Superior temporal gyrus (tissue), 1 donor: ENCODE results near the gene BEAN1.

Experiments used
- DNase-seq: peaks from one replicate; pipeline ENCODE4 v3.0.0-alpha.2; 2016; ENCODE audit errors: extremely low spot score

The BEAN1 gene

DNA sequence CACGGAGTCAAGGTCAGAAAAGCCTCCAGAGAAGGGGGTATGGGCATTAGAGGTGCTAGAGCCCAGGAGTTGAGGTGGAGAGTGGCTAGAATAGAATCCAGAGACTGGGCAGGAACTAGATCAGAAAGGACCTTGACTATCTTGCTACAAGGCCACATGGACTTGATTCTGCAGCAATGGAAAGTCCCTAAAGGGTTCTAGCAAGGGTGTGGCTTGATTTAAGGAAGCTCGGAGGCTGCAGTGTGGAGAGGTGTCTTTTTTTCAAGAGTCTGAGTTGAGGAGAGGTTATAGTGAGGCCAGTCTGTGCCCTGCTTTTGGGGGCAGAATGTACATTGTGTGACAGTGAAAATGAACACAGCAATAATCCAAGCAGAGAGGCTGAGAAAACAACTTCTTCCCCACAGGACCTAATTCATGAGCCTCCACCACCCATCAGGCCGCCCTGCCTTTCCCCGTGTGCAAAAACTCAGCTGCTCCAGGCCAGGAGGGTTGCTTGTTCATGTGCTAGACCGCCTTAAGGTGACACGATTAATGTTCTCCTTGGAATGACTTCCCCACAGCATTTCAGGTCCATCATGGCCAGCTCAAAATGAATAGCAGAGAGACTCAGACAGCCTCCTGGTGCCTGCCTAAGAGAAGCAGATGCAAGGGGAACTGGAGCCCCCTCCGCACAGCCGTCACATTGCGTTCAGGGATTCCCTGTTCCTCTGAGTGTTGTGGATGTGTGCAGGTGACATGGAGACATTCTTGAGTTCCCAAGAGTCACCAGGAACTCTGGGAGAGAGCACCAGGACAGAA is 8.7 kb upstream of the BEAN1 start:
- DNase-seq = no peak

- DNase-seq = no peak
Measured at GRCh38 chr16:66419527-66419926, 7.6 kb upstream of the BEAN1 start.

DNA sequence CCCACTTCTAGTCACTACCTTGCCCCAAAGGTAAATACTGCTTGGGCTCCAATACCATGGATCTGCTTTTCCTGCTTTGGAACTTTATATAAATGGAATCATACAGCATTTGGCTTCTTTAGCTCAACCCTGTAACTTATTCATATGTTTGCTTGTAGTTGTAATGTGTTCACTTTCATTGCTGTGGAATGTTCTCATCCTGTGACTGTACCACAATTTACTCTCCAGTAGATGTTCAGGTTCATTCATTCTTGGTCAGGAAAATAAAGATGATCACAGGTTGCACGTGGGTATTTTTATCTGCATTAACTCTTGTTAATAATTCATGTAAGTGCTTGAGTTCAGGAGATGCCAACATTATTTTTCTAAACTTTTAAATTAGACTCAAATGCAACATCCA is 6.7 kb upstream of the BEAN1 start:
- DNase-seq = no peak

GRCh38 chr16:66421891-66422290 is 5.2 kb upstream of the BEAN1 start:
- no peak for DNase-seq

DNA sequence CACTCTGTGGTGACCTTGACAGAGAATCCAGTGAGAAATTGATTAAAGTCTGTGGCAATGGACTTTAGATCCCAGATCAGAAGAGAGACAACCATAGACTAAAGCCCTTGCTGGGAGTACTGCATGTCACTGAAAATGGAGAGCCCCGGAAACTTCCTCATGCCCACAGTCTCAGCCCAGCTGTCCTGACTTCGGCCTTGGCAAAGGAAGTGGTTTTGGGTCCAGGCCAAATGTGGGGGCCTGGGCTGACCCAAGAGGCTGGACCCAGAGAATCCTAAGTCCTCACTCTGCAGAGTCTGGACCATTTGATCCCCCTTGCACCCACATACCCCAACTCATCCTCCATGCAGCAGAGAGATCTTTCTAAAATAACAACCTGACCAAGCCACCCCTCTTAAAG is 4.7 kb upstream of the BEAN1 start:
- DNase-seq = no peak

DNA sequence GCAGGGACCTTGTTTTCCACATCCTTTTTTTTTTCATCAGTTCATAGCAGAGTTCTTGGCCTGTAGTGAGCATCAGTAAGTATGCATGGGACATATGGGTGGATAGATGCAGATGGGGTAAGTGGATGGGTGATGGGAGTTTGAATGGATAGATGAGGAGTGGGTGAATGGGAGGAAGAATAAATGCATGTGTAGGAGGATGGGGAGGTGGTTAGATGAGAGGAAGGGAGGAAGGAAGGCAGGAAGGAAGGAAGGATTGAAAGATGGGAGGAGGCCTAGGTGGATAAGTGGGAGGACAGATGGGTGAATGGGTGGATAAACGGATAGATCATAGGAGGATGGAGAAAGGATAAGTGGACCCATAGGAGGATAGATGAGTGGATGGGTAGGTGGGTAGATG is 3.9 kb upstream of the BEAN1 start:
- no peak for DNase-seq

DNA sequence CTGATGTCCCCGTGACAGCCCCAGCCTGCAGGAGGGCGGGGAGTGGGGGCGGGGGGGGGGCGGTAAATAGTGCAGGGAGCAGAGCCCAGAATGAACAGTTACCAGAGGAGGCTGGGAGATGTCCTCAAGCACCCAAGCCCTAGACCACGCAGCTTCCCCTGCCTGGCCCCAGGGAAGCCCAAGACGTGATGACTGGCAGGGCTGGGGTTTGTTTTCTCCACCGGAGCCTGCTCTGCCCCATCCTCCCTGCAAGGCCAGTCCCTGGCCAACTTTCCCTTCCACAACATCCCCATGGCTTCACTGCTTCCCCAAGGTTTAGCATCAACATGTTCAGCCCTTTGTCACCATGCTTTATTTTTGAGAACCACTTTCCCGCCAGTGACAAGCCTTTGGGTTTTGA is 1.4 kb upstream of the BEAN1 start:
- no peak for DNase-seq

GRCh38 chr16:66426112-66427035 is 721 bp upstream of the BEAN1 start:
- no peak for DNase-seq

- no peak for DNase-seq
Measured at GRCh38 chr16:66427871-66428681, 981 bp downstream of the BEAN1 start.

DNA sequence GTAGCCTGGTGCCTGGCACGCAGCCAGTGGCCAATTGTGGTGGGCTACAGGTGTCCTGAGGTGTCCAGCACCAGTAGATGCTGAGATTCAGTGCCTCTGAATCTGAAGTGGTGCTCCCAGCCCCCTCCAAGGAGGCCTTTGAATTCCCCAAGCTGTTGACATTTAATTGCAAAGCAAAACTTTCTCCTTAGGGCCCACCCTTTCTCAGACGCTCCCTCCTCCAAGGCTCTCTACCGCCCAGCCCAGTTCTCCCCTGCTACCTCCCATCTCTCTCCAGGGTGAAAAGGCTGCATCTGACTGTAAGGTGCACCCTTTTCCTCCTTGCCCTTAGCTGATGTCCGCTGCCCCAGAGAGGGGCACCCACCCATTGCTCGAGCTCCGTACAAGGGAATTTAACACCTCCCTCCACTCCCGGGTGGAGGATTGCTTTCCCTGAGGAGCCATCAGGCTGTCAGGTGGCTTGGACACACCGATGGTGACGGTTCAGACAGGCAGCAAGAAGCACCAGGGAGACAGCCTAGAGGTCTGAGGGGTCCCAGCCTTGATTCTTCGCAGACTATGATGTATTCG is 1.7 kb downstream of the BEAN1 start:
- DNase-seq = no peak

GRCh38 chr16:66429290-66429962 is 2.3 kb downstream of the BEAN1 start:
- DNase-seq = no peak

- no peak for DNase-seq
Measured at GRCh38 chr16:66430214-66430613, 3.1 kb downstream of the BEAN1 start.

- no peak for DNase-seq
Measured at GRCh38 chr16:66431760-66432159, 4.7 kb downstream of the BEAN1 start.

GRCh38 chr16:66432429-66432828 is 5.3 kb downstream of the BEAN1 start:
- no peak for DNase-seq

- no peak for DNase-seq
Measured at GRCh38 chr16:66434619-66435430, 7.7 kb downstream of the BEAN1 start.

DNA sequence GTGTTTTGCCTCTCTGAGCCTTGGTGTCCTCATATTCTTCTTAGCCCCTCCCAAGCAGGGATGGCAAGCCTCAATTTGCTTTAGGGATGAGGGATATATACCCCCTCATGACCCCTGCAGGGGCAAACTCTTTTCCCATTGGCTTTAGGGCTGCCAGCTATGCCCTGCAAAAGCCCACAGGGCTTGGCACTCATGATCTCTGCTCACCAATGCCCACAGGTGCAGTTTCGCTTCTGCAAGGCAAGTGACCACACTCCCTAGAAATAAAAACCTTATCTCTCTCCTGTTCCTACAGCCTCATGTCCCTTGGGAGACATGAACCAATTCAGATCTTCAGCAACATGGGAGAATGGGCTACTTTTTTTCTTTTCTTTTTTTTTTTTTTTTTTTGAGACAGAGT is 8.8 kb downstream of the BEAN1 start:
- no peak for DNase-seq

DNA sequence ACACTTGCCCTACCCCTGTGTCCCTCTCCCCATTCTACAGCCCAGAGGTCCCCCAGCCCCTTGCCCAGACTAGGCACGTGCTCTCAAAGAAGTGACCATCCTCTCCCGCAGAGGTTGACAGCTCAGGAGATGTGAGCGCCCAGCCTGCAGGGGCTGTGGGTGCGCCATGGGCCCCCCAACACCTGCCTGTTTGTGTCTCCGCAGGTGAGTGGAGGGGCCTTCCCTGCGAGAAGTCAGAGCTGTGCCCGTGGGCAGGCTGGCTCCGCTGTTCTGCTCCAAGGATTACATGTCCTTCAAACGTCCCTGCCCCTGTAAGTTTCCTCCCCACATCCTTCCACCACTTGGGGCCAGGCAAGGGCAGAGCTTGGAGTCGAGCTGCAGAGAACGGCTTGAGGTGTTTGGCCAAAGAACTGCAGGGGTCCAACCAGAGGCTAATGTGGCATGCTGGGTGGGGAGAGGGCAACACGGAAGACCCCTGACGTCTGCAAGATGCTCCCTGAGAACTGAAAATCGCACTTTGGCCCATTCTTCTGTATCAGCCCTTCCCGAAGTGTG is 10.4 kb downstream of the BEAN1 start:
- no peak for DNase-seq

DNA sequence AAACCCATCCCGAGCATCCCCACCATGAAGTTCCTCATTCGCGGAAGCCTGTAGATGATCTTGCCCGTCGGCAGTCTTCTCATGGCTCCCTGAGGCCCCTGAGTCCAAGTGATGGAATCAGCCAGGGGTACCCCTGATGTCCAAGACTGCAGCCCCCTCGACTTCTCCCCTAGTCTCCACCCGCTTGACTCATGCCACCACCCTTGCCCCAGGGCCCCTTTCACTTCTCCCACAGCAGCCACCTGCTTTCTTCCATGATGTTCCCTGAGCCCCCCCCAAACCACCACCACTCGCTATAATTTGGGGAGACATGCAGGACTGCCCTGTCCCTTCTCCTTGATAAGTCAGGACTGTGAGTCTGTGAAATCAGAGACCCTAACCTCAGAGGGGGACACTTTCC is 11.4 kb downstream of the BEAN1 start:
- DNase-seq = no peak

DNA sequence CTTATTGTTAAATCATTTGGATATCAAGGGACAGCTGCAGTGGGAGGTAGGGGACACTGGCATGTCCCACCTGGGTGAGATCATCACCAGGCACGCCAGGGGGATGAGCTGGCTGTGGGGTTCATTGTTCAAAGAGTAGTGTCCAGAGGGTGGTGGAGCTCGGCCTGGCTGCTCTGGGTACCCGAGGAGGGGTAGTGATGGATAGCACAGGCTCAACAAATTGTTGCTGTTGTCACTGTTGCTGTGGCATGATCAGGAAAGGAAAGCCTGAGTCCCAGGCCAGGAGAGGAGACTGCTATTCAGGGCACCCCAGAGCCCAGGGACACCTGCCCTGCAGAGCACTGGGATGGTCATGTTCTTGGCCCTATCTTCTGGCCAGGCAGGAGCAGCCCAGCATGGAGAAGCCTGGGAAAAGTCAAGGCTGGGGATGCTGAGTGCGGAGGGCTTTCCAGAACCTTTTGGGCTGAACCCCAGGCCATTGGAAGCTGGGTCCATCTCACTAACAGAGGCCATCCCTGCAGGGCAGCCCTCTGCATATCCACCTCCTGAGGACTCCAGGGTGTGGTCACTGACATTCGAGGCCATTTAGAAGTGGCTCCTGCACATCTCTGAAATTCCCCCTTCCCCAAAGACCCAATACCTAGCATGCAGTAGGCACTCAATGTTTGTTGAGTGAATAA is 12.1 kb downstream of the BEAN1 start:
- no peak for DNase-seq
